Measurements from ENCODE around the gene BIRC5.
A peak's percentile ranks its signal among the peaks of the same experiment; 100 is the strongest.
"Not testable (repeated sequence)": the region's sequence is repeated elsewhere in the genome, so short reads cannot be mapped to it uniquely, and the experiment has no call there.

The BIRC5 gene

DNA sequence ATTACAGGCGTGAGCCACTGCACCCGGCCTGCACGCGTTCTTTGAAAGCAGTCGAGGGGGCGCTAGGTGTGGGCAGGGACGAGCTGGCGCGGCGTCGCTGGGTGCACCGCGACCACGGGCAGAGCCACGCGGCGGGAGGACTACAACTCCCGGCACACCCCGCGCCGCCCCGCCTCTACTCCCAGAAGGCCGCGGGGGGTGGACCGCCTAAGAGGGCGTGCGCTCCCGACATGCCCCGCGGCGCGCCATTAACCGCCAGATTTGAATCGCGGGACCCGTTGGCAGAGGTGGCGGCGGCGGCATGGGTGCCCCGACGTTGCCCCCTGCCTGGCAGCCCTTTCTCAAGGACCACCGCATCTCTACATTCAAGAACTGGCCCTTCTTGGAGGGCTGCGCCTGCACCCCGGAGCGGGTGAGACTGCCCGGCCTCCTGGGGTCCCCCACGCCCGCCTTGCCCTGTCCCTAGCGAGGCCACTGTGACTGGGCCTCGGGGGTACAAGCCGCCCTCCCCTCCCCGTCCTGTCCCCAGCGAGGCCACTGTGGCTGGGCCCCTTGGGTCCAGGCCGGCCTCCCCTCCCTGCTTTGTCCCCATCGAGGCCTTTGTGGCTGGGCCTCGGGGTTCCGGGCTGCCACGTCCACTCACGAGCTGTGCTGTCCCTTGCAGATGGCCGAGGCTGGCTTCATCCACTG is at the start of gene BIRC5:
Gene BIRC5 (plus strand): TSS at position 238 of the 690 bp plus-strand sequence. CDS start 64 bp downstream, at position 302.
- peaks cover 21% of the 10 kb centered on the region for H3K4me1 Mint-ChIP-seq
- peak; percentile 89 to 90 for DNase-seq
- ATAC-seq: peak; percentile 100
- H3K4me3 Mint-ChIP-seq: peak within 1 kb of the TSS; percentile 94 to 96
- no peaks in the 10 kb centered on the region for H3K9me3 Mint-ChIP-seq
- peak within 1 kb of the TSS; percentile 73 to 97 for H3K27ac Mint-ChIP-seq
- no peaks in the 10 kb centered on the region for H3K27me3 Mint-ChIP-seq

DNA sequence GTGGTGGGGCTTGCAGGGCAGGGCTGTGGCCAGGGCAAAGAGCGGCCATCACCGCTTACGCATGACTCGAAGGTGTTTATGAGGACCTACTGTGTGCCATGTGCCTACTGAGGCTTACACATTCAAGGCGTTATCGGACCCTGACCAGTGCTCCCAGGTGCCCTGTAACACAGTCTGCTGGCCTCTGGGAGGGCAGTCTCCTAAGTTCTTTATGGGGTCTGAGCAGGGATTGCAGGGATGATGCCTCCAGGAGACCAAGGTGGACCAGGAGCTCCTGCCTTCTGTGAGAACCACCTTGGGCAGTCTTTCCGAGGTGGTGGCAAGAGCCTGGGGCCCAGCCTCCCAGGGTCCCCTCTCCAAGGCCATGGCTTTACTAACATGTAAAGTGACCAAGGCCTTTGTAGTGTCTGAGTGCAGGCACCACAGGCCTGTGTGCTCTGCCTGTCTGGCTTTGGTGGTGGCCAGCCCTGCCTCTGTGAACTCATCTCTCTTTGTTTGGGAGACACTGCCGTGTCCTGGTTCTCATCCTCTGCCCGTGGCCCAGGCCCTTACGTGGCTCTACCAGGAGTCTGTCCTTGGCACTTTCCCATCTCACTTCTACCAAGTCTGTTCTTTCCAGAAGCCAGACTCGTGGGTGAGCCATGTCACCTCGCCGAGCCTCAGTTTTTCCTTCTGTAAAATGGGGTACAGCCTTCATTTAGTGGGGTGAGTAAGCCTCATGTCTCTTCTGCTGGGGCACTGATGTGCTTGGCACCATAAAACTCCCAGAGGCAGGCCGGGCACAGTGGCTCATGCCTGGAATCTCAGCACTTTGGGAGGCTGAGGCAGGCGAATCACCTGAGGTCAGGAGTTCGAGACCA is 49.1 kb upstream of the BIRC5 start:
- Mint-ChIP-seq H3K27me3 (no peaks in the 10 kb centered on the region), H3K4me3 (no peak overlapping the region), H3K27ac (no peak overlapping the region), H3K4me1 (peaks cover 19% of the 10 kb centered on the region), H3K9me3 (no peaks in the 10 kb centered on the region)
- DNase-seq (no peak), ATAC-seq (no peak)

DNA sequence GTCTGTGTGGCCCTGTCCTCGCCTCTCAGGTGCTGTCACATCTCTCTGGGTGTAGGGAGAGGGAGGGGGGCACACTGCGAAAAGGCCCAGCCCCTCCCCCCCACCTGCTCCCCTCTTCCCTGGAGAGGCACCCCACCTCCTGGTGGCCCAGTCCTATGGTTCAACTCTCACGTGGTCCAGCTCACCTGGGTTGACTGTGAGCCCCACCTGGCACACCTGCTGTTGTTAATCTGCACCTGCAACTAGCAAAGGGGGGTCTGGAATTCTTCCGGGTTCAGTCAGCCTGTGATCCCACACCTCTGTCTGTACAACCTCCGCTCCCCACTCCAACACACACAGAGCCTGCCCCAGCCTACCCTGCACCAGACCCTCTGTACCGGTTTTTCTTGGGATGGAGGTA is 47.6 kb upstream of the BIRC5 start:
- Mint-ChIP-seq H3K4me3 (no peak overlapping the region), H3K9me3 (no peaks in the 10 kb centered on the region), H3K27ac (no peak overlapping the region), H3K27me3 (no peaks in the 10 kb centered on the region), H3K4me1 (peaks cover 30% of the 10 kb centered on the region)
- ATAC-seq (no peak), DNase-seq (no peak)

DNA sequence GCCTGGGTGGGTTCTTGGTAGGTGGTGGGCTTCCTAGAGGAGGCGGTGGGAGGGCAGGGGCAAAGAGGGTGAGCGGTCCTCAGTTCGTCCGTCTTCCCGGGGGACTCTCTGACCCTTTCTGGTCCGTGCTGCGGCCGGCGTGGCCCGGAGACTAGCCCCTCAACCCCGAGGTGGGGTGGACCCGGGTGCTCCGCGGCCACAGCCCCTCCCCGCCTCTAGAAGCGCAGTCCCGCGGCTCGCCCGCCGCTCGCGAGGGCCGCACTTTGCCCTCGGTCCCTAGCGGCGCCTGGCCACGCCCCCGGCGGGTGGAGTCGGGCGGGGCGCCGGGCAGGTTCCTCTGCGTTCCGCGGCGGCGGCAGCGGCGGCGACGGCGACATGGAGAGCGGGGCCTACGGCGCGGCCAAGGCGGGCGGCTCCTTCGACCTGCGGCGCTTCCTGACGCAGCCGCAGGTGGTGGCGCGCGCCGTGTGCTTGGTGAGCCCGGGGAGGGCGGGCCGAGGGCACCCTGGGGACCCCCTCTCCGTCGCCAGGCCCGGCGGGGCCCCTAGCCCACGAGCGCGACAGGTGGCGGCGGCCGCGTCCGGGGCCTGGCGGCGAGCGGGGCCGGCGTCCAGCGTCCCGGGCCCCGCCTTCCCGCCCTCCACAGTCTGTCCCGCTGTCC is 45.7 kb upstream of the BIRC5 start, which contains the start of gene SYNGR2:
Gene SYNGR2 (plus strand): TSS at position 340 of the 661 bp plus-strand sequence. CDS start 36 bp downstream, at position 376.
- ATAC-seq: peak; percentile 85
- Mint-ChIP-seq H3K27me3 (no peaks in the 10 kb centered on the region), H3K9me3 (no peaks in the 10 kb centered on the region), H3K4me1 (peaks cover 49% of the 10 kb centered on the region), H3K27ac (peak within 1 kb of the TSS; percentile 59 to 86), H3K4me3 (peak within 1 kb of the TSS; percentile 79 to 85)
- peak; percentile 88 to 89 for DNase-seq

DNA sequence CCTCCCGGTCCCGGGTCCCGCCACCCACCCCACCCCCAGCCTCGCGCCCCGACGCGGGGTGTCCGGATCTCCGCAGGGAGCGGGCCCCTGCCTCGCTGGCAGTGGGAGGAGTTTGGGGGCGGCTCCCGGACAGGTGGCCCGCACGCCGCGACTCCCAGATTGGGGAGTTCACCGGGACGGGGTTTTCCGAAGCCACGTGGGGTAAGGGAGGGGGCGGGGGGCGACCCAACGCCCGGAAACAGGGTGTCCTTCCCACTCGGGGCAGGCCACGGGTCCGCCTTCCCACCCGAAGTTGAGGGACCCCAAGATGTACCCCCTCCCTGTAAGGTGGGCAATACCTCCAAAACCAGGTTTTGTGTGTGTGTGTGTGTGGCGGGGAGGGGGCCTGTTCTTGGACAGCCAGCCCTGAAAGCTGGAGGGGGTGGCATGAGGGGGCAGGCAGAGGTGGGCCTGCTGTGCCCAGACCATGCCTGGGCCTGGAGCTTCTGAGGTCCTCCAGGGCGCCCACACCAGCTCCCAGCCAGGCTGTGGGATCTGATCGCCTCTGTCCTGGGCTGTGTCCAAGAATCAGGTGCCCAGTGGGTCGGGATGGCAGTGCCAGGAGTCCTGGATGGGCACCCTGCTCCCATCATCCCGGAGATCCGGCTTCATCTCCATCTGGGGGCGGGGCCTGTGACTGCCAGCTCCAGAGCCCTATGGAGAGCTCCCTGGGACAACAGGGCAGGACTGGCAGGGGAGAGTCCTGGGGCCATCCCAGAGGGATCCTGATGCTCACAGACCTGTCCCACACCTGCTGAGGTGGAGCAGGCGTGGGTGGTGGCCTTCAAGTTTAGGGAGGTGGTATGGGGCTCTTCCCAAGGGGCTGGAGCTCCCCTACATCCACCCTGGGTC is 44.9 kb upstream of the BIRC5 start:
- H3K27ac Mint-ChIP-seq: peak overlapping the region; percentile 34 to 72

DNA sequence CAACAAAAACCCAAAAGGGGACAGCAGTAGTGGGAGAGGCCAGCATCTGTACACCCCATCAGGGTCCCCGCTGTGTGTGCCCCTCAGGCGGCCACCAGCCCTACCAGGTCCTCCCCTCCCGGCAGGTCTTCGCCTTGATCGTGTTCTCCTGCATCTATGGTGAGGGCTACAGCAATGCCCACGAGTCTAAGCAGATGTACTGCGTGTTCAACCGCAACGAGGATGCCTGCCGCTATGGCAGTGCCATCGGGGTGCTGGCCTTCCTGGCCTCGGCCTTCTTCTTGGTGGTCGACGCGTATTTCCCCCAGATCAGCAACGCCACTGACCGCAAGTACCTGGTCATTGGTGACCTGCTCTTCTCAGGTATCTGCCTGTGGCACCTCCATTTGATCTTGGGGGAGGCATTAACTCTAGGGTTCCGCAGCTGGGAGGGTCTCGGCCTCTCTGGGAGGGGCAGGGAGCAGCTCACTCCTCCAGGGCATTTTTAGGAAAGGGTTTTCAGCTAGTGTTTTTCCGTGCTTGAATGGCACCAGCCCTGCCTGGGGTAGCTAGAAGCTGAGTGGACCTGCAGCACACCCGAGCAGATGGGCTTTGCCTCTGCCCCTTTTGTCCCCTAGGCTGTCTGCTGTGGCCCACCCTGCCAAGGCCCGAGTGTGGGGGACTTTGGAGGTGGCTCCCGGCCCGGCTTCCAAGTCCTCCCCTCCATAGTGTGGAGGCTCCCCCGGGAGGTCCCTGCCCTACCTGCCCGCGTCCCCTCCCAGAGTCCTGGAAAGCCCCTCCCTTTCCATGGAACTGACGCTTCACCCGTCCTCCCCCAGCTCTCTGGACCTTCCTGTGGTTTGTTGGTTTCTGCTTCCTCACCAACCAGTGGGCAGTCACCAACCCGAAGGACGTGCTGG is 43.1 kb upstream of the BIRC5 start:
- Mint-ChIP-seq H3K27ac (peak overlapping the region; percentile 19 to 67), H3K4me3 (peak overlapping the region; percentile 14 to 37), H3K9me3 (no peaks in the 10 kb centered on the region), H3K4me1 (peaks cover 72% of the 10 kb centered on the region), H3K27me3 (no peaks in the 10 kb centered on the region)
- DNase-seq (peak in 1 of 2 donors; percentile 21), ATAC-seq (no peak)

More for the DNA sequence above, 44.9 kb upstream of the BIRC5 start:
- H3K4me3 Mint-ChIP-seq: peak overlapping the region; percentile 77 to 83
- H3K9me3 Mint-ChIP-seq: no peaks in the 10 kb centered on the region
- peaks cover 57% of the 10 kb centered on the region for H3K4me1 Mint-ChIP-seq
- ATAC-seq (peak; percentile 47), DNase-seq (peak in 1 of 2 donors; percentile 66)
- H3K27me3 Mint-ChIP-seq: no peaks in the 10 kb centered on the region

DNA sequence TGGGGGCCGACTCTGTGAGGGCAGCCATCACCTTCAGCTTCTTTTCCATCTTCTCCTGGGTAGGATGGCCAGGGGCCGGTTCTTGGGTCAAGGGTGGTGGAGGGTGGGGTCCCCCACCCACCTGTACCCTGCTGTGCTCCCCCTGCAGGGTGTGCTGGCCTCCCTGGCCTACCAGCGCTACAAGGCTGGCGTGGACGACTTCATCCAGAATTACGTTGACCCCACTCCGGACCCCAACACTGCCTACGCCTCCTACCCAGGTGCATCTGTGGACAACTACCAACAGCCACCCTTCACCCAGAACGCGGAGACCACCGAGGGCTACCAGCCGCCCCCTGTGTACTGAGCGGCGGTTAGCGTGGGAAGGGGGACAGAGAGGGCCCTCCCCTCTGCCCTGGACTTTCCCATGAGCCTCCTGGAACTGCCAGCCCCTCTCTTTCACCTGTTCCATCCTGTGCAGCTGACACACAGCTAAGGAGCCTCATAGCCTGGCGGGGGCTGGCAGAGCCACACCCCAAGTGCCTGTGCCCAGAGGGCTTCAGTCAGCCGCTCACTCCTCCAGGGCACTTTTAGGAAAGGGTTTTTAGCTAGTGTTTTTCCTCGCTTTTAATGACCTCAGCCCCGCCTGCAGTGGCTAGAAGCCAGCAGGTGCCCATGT is 42.3 kb upstream of the BIRC5 start:
- not testable (repeated sequence) for DNase-seq, H3K9me3 Mint-ChIP-seq, H3K27me3 Mint-ChIP-seq, ATAC-seq
- Mint-ChIP-seq H3K4me3 (peak overlapping the region in 1 of 2 donors; percentile 54), H3K4me1 (peaks cover 80% of the 10 kb centered on the region), H3K27ac (peak overlapping the region; percentile 76 to 87)

DNA sequence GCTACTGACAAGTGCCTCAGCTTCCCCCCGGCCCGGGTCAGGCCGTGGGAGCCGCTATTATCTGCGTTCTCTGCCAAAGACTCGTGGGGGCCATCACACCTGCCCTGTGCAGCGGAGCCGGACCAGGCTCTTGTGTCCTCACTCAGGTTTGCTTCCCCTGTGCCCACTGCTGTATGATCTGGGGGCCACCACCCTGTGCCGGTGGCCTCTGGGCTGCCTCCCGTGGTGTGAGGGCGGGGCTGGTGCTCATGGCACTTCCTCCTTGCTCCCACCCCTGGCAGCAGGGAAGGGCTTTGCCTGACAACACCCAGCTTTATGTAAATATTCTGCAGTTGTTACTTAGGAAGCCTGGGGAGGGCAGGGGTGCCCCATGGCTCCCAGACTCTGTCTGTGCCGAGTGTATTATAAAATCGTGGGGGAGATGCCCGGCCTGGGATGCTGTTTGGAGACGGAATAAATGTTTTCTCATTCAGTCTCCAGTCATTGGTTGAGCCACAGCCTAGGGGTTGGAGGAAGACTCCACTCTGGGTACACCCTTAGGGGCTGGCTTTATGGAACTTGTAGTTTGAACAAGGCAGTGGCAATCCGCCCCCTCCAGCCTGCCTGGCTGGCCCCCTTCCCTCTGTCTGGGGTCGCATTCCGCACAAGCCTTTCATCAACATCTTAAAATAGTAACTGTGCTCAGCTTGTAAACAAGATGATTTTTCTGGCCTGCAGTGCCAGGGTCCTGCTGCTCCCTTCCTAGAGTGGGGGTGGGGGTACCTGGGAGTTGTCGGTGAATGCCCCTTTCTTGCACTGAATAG is 41.6 kb upstream of the BIRC5 start:
- H3K27ac Mint-ChIP-seq: peak overlapping the region; percentile 76 to 77
- ATAC-seq (no peak), DNase-seq (no peak)
- H3K4me3 Mint-ChIP-seq: peak overlapping the region; percentile 12 to 35
- no peaks in the 10 kb centered on the region for H3K27me3 Mint-ChIP-seq
- peaks cover 86% of the 10 kb centered on the region for H3K4me1 Mint-ChIP-seq
- no peaks in the 10 kb centered on the region for H3K9me3 Mint-ChIP-seq

DNA sequence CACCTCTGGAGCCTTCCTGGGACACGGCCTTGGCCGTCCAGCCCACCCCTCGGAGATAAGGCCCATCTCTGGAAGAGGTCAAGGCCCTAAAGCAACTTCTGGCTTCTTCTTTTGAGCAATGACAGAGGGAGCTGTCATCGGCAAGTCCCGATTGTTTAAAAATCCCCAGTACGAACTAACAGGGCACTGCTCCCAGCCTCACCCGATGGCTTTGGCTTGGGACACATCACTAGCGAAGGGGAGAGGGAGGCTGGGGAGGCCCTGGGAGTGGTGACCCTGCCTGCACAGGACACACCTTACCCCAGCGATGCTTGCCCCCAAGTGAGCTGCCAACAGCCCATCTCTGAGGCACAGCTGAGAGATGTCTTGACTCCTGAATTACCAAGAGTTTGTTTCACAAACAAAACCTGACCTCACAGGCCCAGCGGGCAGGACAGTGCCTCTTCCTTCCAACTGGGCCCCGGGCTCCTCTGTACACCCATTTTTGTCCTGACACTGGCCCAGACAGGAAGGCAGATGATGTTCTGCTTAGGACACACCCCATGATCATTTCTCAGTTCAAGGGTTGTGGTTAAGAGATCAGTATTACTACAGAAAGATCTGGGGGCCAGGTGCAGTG is 40.8 kb upstream of the BIRC5 start:
- DNase-seq (peak in 1 of 2 donors; percentile 55), ATAC-seq (peak; percentile 65)
- peaks cover 80% of the 10 kb centered on the region for H3K4me1 Mint-ChIP-seq
- H3K4me3 Mint-ChIP-seq: peak overlapping the region; percentile 36 to 46
- no peaks in the 10 kb centered on the region for H3K9me3 Mint-ChIP-seq
- H3K27ac Mint-ChIP-seq: peak overlapping the region; percentile 79 to 94
- no peaks in the 10 kb centered on the region for H3K27me3 Mint-ChIP-seq

DNA sequence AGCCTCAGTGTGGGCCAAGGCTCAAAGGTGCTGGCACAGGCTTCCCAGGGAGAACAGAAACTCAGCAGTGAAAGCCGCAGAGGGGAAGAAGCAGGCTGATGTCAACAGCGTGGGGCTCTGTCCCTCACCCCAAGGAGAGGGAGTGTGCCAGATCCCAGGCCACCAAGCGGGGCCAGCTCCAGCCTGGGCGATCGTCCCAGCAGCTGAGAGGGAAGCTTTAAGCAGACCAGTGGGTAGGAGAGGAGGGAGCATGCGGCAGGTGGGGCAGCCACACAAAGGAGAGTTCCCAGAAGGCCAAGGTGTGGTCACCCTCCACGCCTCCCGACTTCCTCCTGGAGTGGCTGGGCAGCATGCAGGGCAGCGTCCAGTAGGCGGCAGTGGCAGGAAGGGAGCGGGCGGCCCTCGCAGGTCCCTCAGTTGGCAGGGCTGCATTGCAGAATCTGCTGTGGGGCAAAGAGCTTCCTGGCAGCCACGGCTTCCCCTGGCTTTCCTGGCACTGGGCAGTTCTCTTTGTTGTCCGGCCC is 39.6 kb upstream of the BIRC5 start:
- Mint-ChIP-seq H3K4me1 (peaks cover 76% of the 10 kb centered on the region), H3K27me3 (no peaks in the 10 kb centered on the region), H3K4me3 (peak overlapping the region in 1 of 2 donors; percentile 10), H3K9me3 (no peaks in the 10 kb centered on the region), H3K27ac (peak overlapping the region; percentile 62 to 94)
- ATAC-seq (no peak), DNase-seq (no peak)

DNA sequence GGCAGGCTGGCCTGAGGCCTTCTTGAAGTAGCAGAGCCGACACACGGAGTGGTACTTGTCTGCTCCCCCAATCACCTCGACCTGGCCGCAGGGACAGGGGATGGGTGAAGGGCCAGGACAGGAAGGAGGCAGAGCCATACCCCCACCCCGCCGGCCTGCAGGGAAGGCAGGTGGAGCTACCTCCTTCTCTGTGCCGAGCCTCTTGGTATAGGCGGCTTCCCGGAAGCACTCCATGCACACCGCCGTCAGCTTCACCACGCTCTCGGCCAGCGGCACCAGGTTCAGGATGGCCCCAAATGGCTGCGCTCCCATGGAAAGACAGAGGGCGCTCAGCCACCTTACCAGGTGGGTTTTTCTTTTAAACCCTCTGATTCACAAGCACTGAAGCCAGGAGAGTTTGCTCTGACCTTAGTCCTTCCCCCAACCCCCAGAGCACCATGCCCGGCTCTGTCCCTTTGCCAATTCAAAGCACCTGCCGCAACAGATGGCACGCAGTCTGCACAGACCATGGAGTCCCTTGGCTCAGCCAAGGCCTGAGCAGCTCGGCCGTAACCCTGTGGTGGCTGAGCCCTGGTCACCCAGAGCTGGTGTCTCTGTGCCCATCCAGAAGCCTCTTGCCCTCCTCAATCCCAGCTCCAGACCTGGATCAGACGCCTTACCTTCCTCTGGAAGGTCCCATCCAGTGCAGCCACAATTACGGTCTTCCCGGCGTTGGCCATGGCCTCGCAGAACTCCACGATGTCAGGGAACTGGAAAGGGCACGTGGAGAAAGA is 39.0 kb upstream of the BIRC5 start:
- peak overlapping the region in 1 of 2 donors; percentile 24 for H3K4me3 Mint-ChIP-seq
- DNase-seq: peak in 1 of 2 donors; percentile 15
- peak overlapping the region in 1 of 2 donors; percentile 90 for H3K27ac Mint-ChIP-seq
- H3K4me1 Mint-ChIP-seq: peaks cover 74% of the 10 kb centered on the region
- no peak for ATAC-seq
- no peaks in the 10 kb centered on the region for H3K9me3 Mint-ChIP-seq
- no peaks in the 10 kb centered on the region for H3K27me3 Mint-ChIP-seq

DNA sequence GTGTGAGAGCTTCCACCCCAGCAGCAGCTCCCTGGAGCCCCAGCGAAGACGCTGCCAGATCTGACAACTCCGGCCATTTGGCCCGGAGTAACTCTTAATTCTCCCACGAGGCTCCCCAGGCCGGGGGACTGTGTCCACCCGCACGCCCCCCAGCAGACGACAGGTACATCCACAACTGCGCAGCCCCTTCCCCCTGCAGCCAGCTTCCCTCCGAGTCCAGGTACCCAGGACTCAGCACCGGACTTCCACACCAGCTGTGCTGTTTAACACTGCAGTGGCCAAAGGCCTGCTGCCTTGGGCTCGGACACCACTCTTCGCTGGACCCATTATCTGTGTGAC is 38.4 kb upstream of the BIRC5 start:
- no peak for DNase-seq
- ATAC-seq: no peak
- no peaks in the 10 kb centered on the region for H3K9me3 Mint-ChIP-seq
- H3K4me3 Mint-ChIP-seq: no peak overlapping the region
- H3K27me3 Mint-ChIP-seq: no peaks in the 10 kb centered on the region
- H3K27ac Mint-ChIP-seq: no peak overlapping the region
- peaks cover 74% of the 10 kb centered on the region for H3K4me1 Mint-ChIP-seq

Data from stimulated activated naive CD8-positive, alpha-beta T cell treated with anti-CD3 and anti-CD28 coated beads, Interleukin-15, amount 100 ng/mL, for 72 hours (primary cell).